ENCODE measurements around the gene PHACTR3.

The PHACTR3 gene

DNA sequence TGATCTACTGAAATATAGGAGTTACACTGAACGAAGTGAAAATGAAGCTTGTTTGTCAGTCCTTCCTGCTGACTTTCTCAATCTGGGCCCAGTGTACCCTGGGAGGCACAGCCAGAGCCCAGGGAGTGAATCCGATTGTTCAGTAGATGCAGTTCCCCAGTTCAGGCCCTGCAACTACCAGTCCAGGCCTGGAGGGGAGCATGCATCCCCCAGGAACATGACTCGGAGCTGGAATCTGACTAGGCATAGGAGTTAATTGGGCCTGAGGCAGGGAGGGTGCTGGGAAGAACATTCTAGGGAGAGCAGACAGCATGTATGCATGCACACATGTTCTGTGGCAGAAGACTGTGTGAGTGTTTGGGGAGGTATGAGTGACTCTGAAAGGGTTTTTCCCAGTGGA, 42.1 kb downstream of the PHACTR3 start:
- DNase-seq (ENCODE audit: low read depth in 3 of 3) = no peak

DNA sequence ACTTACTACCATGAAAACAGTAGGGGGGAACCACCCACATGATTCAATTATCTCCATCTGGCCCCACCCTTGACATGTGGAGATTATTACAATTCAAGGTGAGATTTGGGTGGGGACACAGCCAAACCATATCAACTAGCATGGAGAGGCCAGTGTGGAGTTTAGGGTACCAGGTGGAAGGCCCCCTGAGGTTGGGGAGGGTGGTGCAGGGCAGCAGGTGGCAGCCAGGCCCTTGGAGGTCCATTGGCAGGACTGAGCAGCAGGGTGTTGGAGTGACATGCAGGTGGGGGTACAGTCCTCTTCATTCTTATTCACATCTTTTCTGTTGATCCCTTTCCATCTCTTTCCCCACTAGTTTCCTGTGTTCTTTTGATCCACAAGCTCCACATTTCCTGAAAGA, 42.9 kb downstream of the PHACTR3 start:
- DNase-seq (ENCODE audit: low read depth in 3 of 3) = no peak

DNA sequence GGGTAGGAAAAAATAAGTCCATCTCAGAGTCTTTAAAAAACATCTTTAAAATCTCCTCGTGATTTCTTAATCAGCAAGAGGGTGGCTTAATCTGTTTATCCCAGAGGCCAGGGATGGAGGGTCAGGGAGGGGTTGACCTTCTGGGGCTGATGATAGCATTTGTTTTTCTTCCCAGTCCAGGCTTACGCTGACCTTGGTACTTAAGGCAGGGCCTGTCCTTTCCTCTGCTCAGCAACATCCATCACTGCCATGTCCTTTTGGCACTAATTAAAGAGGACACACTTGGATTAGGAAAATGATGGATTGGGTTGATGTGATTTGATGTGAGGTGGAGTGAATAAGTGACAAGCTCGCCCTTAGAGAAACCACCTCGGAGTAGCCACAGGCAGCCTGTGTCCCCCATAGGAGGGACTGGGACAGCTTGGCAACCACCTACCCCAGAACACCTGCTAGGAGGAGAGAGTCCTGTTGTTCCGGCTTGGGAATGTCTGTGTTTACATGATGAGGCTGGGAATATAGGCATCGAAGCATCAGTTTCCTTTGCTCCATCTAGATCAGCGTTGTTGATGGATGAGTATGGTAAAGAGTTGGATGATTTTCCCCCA, 44.2 kb downstream of the PHACTR3 start:
- DNase-seq (ENCODE audit: low read depth in 3 of 3) = no peak

DNA sequence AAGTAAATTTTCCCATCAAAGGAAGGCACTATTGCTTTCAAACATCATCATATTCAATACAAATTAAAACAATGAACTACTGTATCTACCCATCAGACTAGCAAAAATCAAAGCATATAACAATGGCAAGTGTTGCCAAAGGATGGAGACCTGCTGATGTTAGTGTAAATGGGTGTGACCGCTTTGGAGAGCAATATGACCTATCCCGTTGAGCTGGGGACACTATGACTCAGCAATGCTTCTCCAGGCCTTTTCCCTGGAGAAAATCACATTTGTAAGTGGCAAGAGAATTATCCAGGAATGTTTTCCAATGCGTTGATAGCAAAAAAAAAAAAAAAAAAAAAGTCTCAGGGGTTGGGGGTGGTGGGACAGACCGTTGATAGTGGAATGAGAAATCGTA, 46.1 kb downstream of the PHACTR3 start:
- DNase-seq (ENCODE audit: low read depth in 3 of 3) = no peak

DNA sequence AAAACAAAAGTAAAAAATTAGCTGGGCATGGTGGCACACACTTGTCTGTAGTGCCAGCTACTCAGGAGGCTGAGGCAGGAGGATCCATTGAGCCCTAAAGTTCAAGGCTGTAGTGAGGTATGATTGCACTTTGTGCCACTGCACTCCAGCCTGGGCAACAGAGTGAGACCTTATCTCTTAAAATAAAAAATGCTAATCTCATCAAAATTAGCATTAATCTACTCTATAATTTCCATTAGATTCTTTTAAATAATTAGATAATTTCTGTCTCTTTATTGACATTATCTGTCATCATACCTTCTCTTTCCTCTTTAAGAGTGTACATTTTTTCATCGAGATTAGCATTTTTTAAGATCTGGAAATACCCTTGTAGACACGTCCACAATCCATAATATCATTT, 48.0 kb downstream of the PHACTR3 start:
- no peak for DNase-seq (ENCODE audit: low read depth in 3 of 3)

DNA sequence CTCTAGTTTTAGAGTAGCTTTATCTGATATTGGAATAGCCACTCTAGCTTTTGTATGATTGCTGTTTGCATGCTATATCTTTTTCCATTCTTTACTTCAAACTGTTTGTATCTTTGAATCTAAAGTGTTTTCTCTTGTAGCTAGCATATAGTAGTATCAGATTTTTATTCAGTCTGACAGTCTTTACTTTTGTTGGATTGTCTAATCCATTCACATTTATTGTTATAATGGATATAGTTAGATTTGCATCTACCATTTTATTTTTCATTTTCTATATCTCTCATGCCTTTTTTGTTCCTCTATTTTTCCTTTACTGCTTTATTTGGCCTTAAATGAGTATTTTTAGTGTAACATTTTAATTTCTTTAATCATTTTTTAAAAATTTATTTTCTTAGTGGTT, 52.1 kb downstream of the PHACTR3 start:
- DNase-seq (ENCODE audit: low read depth in 3 of 3) = no peak

DNA sequence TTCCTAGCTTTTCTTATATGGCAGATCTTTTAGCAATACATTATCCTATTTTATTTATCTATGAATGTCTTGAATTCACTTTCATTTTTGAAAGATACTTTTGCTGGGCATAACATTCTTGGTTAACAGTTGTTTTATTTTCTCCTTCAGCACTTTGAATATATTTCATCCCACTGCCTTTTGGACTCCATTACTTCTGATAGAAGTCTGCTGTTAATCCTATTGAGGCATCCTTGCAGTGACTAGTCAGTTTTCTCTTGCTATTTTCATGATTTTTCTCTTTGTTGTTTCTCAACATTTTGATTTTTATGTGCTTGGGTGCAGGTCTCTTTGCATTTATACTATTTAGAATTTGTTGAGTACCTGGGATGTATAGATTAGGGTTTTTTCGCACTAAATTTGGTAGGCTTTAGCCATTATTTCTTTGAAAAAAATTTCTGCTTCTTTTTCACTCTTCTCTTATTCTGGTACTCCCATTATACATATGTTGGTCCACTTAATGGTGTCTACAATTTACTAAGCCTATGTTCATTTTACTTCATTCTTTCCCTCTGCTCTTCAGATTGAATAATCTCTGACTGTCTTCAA, 53.2 kb downstream of the PHACTR3 start:
- DNase-seq (ENCODE audit: low read depth in 3 of 3) = no peak

DNA sequence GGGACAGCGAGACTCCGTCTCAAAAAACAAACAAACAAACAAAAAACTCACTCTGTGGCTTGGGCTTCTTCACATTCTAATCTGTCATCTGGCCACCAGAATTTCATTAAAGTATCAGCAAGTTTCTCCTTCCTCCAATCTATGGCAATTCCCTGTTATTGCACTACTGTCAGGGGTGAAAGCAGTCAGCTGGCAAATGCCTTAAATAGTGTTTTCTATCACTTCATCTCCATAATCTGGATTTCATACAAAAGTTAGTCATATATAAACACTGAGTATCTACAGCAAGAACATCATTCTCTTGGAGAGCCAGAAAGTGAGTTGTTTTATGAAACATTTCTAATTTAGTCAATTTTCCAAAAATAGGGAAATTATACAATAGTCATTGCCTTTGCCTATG, 56.1 kb downstream of the PHACTR3 start:
- no peak for DNase-seq (ENCODE audit: low read depth in 3 of 3)

DNA sequence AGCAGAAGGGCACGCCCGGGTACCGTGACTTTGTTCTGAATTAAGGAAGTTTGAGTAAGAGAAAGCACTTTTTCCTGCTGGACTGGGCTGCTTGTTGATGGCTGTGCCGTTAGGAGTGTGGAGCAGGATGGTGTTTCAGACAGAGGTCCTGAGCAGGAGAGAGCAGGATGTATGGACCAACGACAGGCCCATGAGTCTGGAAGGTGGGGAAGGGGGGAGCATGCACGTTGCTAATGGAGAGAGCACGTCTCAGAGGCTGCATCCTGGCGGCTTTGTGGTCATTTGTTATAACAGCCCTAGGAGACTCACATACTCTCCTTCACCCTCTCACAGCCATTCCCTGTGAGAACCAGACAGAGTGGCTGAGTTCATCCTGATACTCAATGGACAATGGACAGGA, 56.8 kb downstream of the PHACTR3 start:
- no peak for DNase-seq (ENCODE audit: low read depth in 3 of 3)

DNA sequence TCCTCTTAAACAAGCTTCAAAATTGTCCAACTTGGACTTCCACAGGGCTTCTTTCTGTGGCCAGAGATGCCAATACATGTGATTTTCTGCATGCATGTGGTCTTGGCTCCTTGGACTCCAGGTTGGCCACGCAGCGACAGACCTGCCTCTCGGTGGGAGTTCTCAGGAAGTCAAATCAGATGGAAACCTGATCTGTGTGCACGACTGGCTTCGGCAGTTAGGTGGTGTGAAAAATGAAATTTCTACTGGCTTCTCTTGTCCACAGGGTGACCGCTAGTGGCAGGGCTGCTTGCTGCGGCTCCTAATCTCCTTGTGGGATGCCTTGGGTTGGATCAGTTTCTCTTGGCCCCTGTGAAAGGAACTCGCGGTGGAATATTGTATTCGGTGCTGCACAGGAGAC, 57.3 kb downstream of the PHACTR3 start:
- DNase-seq (ENCODE audit: low read depth in 3 of 3) = no peak

DNA sequence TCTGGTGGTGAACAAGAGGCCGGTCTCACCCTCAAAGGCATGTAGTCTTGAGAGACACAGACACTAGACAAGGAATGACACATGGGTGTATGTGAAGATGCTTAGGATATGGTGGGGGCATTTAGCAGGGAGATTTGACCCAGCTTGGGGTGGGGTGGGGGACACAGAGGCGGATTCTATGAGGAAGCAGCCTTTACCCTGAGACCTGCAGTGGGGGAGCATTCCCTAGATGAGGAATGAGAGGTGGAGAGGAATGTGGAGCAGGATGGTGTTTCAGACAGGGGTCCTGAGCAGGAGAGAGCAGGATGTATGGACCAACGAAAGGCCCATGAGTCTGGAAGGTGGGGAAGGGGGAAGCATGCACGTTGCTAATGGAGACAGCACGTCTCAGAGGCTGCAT, 57.8 kb downstream of the PHACTR3 start:
- no peak for DNase-seq (ENCODE audit: low read depth in 3 of 3)

DNA sequence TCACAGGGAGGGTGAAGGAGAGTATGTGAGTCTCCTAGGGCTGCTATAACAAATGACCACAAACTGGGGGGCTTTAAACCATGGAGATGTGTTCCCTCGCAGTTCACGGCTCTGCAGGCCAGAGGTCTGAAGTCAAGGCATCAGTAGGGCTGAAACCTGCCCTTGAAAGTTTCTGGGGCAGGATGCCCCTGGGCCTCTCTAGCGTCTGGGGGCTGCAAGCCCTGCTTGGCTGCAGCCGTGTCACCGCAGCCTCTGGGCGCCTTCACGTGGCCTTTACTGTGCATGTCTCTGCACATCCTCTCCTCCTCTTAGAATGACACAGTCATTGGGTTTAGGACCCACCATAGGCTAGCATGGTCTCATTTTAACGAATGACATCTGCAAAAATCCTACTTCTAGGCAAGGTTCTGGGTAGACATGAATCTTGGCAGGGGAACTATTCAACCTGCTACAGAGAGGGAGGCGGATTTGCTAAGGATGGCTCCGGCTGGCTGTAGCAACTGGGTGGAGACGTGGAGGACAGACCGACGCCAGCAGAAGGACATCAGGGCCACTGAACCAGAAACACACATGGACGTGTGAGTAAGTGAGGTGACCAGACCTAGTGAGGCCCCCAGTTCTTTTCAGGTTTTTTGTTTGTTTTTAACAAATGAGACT, 58.6 kb downstream of the PHACTR3 start:
- no peak for DNase-seq (ENCODE audit: low read depth in 3 of 3)

DNA sequence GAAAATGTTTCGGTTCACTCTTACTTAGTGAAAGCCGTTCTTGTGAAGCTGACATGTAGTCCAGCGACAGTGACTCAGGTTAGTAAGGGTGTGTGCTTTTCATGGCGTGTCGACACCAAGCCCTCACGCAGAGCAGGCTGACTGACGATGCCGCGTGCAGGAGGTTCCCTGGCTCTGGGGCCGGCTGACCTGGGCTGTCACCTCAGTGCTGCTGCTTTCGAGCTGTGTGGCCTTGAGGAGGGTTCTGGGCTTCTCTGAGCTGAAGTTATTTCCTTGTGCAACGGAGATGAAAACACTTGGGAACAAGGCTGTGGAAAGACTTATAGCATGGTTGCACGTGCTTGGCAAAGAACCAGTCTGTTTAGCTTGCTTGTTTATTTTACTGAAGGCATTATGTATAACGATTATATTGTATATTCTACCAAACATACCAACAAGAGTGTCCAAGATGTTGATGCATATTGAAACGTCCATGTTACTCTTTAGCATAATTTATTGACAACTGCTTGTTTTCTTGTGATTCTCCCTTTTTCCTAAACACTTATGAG, 59.2 kb downstream of the PHACTR3 start:
- DNase-seq (ENCODE audit: low read depth in 3 of 3) = no peak

DNA sequence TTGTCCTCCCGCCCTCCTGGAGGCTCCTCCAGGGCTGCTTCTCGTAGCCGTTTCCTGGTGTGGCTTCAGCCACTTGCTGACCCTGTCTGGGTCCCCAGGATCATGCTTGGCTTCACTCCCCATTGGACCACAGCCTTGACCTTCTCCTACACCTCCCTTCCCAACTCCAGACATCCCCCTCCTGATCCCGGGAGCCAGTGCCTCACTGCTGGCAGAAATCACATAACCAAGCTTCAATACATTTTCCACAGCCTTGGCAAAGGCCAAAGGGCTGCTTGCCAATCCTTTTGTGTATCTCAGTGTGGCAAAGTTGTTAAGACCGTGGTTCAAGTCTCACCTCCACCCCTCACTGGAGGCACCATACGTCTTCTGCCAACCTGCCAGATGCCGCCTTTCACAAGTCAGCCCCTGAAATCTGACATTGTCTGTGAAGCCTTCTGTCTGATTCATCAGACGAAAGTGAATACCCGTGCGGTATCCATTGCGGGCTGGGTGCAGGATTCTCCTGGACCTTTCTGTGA, 60.1 kb downstream of the PHACTR3 start:
- no peak for DNase-seq (ENCODE audit: low read depth in 3 of 3)

DNA sequence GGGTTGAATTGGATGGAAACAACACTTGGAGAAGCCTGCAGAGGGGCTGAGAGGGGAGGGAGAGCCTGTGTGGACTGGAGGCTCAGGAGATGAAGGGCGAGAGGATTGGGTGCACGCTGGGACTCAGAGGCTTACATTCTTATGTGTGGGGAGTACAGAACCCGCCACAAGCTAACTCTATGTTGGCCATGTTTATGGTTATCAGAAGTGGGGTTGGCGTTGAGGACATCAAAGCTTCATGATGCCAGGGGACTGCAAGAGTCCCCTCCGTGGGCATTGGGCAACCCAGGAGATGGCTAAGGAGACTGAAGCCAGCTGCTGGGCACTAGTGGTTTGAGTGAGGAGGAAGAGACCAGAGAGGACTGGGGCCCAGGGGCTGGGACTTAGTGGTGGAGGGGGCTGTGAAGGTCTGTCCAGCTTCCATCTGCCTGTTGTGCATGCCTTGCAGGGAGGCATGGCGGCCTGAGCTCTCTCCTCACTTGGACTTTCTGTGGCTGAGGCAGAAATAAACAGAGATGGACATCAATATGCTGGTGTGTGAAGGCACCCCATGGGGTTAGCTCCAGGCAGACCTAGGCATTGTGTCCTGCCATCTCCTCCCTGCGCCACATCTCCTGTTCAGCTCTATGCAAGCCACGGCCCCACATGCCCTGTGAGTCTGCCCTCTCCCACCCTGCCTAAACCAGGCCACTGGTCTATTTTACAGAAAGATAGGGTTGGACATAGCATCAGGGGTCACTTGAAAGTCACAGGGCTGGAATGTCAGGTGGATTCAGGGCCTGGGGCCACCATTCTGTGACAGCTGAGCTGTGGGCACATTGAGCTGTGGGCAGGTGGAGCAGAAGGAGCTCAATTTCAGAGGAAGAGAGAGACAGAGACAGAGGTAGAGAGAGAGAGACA, 61.6 kb downstream of the PHACTR3 start:
- DNase-seq (ENCODE audit: low read depth in 3 of 3) = no peak

DNA sequence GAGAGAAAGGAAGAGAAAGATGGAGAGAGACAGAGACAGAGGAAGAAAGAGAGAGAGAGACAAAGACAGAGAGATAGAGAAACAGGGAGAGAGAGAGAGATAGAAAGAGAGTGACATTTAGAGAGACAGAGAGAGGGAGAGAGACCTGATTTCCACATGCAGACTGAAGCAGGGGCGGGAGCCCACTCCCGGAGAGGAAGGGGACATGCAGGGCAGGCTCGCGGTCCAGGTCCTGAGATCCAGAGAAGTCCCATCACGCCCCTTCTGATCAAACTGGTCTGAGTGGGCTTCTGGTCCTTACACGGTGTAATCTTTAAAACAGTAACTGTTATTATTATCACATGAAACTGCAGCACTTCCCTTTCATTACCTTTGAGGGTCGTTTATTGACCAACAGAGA, 62.2 kb downstream of the PHACTR3 start:
- no peak for DNase-seq (ENCODE audit: low read depth in 3 of 3)

DNA sequence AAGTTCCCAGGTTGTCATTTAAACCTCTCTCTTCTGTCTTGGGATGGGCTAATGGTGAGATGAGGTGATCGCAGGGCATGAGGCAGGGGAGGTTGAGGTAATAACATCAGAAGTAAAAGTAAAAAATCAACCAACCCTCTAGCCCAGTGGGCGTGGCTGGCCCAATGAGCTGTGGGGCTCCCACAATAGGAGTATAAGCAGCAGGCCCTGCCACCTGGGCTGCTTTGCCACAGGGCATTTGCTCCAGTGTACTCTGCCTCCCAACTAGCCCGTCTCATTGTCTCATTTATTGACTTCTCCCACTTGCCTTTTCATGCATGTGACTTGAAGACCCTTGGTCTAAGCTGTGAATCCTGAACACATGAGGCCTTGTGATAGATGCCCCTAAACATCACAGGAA, 62.8 kb downstream of the PHACTR3 start:
- DNase-seq (ENCODE audit: low read depth in 3 of 3) = no peak

DNA sequence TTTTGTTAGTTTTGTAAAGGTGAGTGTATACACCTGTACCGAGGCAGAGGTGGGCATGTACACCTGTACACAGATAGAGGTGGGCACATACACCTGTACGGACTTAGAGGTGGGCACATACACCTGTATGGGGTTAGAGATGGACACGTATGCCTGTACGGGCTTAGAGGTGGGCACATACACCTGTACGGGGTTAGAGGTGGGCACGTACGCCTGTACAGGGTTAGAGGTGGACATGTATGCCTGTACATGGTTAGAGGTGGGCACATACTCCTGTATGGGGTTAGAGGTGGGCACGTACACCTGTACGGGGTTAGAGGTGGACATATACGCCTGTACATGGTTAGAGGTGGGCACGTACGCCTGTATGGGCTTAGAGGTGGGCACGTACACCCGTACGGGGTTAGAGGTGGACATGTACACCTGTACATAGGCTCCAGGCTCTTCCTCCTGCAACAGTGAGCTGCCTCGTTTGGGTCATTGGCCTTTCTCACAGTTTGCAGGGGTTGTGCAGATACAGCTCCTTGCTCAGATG, 63.7 kb downstream of the PHACTR3 start:
- DNase-seq (ENCODE audit: low read depth in 3 of 3) = no peak

DNA sequence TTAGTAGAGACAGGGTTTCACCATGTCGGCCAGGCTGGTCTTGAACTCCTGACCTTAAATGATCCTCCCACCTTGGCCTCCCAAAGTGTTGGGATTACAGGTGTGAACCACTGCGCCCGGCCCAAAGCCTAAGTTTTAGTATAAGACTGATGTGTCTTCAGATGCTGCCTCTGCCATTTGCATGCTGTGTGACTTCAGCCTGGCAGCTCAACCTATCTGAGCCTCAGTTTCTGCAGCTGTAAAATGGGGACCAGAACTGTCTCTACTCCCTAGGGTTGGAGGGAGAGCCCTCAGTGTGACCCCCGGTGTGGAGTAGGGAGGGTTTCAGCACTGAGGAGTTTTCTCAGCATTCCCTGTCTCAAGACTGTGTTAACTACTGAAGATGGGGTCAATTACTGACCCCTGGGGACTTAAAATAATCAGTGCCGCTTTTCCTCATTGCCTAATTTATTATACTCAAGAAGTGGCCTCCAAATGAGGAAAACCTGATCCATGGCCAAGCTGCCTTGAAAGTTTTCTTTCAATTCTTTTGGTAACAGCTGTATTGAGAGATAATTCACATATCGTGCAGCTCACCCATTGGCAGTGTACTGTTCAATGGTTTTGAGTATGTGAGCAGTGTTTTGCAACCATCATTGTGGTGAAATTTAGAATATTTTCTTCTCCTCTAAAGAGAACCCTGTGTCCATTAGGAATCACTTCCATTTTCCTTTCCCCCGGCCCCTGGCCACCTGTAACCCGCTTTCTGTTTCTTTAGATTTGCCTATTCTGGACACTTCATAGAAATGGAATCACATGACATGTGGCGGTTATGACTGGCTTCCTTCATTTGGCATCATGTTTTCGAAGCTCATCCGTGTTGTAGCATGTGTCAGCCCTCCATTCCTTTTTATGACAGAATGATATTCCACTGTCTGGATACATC, 64.8 kb downstream of the PHACTR3 start:
- DNase-seq (ENCODE audit: low read depth in 3 of 3) = no peak

DNA sequence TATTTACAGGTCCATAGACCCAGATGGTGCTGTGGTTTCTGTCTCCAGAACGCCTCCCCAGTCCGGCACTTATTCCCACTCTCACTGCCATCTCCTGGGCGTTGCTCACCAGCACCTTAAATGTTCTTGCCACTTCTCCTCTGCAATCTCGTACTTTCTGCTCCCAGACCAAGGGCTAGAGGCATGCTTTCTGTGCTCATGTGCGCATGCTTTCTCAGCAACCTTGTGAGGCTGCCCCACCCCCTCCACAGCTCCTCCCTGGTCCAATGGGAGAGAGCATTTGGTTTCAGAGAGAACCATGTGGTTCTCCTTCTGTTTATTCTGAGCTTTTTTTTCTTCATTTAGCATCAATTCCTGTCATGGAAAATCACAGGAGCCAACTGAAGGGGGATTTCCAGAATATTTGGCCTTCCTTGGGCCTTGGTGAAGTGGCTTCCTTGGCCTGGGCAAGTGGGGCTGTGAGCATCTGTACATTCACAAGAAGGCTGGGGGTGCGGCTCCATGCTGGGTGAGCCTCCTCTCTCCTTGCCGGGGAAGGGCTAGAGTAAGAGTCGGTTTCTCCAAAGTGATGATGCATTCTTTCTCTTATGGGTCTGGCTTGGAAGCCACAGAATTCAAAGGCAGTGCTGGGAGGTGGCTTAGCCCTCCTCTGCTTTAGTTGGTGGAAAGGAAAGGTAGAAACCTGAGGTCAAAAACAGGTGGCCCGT, 66.6 kb downstream of the PHACTR3 start:
- no peak for DNase-seq (ENCODE audit: low read depth in 3 of 3)
